Ishikawa (cell line): ENCODE results near the gene CELF2.

Source experiments
- CREB1 ChIP-seq: IDR thresholded peaks from 2 replicates; pipeline ENCODE4 v1.6.1; 2012; ENCODE audit warnings: low read depth
- EP300 ChIP-seq: IDR thresholded peaks from 2 replicates; pipeline ENCODE4 v1.6.1; 2012; ENCODE audit warnings: borderline replicate concordance
- TCF12 ChIP-seq: IDR thresholded peaks from 2 replicates; pipeline ENCODE4 v1.6.1; 2012; ENCODE audit warnings: low read depth
- YY1 ChIP-seq: IDR thresholded peaks from 2 replicates; pipeline ENCODE4 v1.6.1; 2012; ENCODE audit warnings: low read depth
- TF ChIP-seq, protein P1 (sequence below): IDR thresholded peaks from 2 replicates; pipeline ENCODE4 v1.6.1; 2012
- TF ChIP-seq, protein P2 (sequence below): IDR thresholded peaks from 2 replicates; pipeline ENCODE4 v1.6.1; 2012; ENCODE audit warnings: low read depth, mild to moderate bottlenecking

DNA sequence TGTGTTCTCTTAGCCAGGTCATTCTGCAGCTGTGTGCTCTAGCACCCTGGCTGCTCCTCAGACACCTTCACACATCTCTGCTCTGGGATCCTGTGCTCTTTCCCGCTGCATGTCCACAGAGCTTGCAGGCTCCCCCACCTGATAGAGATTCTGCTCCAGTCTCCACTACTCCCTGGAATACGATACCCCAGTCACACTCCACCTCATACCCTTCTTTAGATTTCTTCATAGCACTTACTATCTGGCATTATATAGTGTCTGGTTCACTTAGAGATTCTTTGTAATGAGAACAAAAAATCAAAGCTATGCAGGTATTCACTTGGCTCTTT is 88.0 kb downstream of the CELF2 start:
- TF ChIP-seq, protein P1, sequence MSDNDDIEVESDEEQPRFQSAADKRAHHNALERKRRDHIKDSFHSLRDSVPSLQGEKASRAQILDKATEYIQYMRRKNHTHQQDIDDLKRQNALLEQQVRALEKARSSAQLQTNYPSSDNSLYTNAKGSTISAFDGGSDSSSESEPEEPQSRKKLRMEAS, result no peak
- no peak for TF ChIP-seq EP300
- no peak for TF ChIP-seq TCF12
- TF ChIP-seq CREB1, result no peak
- no peak for TF ChIP-seq YY1
- TF ChIP-seq, protein P2, sequence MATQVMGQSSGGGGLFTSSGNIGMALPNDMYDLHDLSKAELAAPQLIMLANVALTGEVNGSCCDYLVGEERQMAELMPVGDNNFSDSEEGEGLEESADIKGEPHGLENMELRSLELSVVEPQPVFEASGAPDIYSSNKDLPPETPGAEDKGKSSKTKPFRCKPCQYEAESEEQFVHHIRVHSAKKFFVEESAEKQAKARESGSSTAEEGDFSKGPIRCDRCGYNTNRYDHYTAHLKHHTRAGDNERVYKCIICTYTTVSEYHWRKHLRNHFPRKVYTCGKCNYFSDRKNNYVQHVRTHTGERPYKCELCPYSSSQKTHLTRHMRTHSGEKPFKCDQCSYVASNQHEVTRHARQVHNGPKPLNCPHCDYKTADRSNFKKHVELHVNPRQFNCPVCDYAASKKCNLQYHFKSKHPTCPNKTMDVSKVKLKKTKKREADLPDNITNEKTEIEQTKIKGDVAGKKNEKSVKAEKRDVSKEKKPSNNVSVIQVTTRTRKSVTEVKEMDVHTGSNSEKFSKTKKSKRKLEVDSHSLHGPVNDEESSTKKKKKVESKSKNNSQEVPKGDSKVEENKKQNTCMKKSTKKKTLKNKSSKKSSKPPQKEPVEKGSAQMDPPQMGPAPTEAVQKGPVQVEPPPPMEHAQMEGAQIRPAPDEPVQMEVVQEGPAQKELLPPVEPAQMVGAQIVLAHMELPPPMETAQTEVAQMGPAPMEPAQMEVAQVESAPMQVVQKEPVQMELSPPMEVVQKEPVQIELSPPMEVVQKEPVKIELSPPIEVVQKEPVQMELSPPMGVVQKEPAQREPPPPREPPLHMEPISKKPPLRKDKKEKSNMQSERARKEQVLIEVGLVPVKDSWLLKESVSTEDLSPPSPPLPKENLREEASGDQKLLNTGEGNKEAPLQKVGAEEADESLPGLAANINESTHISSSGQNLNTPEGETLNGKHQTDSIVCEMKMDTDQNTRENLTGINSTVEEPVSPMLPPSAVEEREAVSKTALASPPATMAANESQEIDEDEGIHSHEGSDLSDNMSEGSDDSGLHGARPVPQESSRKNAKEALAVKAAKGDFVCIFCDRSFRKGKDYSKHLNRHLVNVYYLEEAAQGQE, result no peak
